VCaP (cell line): ENCODE results near the gene DENND5A.
"Not testable (repeated sequence)": the region's sequence is repeated elsewhere in the genome, so short reads cannot be mapped to it uniquely, and the experiment has no call there.

Source experiments
- H3K27ac ChIP-seq: fragments of 450-650 bp; 2 replicates; pipeline ENCODE4 v1.5.1; 2017
- CTCF ChIP-seq: fragments of 450-650 bp; conservative IDR thresholded peaks from 2 replicates; pipeline ENCODE4 v1.5.1; 2017; ENCODE audit warnings: mild to moderate bottlenecking, moderate library complexity

The DENND5A gene

GRCh38 chr11:9222654-9223053, 42.5 kb downstream of the DENND5A start:
- no peak for TF ChIP-seq CTCF
- H3K27ac ChIP-seq, result no peak overlapping the region

DNA sequence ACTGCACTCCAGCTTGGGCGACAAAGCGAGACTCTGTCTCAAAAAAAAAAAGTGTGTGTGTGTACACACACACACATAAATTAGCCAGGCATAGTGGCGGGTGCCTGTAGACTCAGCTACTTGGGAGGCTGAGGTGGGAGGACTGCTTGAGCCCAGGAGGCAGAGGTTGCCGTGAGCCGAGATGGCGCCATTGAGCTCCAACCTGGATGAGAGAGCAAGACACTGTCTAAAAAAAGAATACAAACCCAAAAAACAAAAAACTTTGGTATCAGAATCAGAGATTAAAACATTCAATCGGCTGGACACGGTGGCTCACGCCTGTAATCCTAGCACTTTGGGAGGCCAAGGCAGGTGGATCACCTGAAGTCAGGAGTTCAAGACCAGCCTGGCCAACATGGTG, 44.3 kb downstream of the DENND5A start:
- H3K27ac ChIP-seq, result not testable (repeated sequence)

DNA sequence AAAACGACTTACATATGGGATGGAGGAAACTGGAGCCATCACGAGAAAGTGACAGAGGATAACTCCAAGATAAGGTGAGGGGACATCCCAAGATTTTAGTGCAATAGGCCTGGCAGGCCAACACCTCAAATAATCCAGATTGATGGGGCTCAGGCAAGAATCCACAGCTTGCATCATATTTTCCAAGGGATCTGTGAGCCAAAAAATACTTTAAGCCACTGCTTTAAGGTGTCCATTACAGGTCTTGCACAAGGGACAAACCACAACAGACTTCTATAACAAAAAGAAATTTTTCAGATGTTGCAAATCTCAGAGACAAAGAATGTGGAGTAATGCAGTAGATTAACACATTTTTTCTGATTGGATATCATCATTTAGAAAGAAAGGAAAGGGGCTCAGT, 45.6 kb downstream of the DENND5A start:
- no peak for TF ChIP-seq CTCF
- H3K27ac ChIP-seq, result no peak overlapping the region

DNA sequence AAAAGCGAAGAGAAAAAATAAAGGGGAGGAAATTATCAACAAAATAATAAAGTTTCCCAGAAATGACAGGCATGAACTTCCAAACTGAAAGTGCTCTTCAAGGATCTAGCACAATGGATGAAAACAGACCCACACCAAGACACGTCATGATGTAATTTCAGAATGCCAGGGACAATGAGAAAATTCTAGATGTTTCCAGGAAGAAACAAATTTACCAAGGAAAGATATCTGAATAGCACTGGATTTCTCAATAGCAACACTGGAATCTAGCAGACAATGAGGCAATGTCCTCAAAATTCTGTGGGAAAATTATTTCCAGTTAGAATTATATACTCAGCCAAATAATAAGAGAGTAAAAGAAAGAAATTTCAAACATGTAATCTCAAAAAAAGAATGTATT, 46.0 kb downstream of the DENND5A start:
- H3K27ac ChIP-seq, result no peak overlapping the region
- TF ChIP-seq CTCF, result no peak

- TF ChIP-seq CTCF, result no peak
- H3K27ac ChIP-seq, result no peak overlapping the region
These were observed 50.4 kb downstream of the DENND5A start for GRCh38 chr11:9214765-9215164.

- no peak overlapping the region for H3K27ac ChIP-seq
- no peak for TF ChIP-seq CTCF
These were observed 53.8 kb downstream of the DENND5A start for GRCh38 chr11:9211322-9211721.

- H3K27ac ChIP-seq, result no peak overlapping the region
- no peak for TF ChIP-seq CTCF
These were observed 54.2 kb downstream of the DENND5A start for GRCh38 chr11:9210922-9211320.

GRCh38 chr11:9210224-9210921, 54.8 kb downstream of the DENND5A start:
- TF ChIP-seq CTCF, result no peak
- no peak overlapping the region for H3K27ac ChIP-seq

GRCh38 chr11:9209604-9210003, 55.5 kb downstream of the DENND5A start:
- not testable (repeated sequence) for H3K27ac ChIP-seq
